ENCODE results near the gene PCDHA5.

PCDHA5 gene

GRCh38 chr5:140862441-140863295, 41.3 kb downstream of the PCDHA5 start:
- no peak for TF ChIP-seq POLR2AphosphoS5 (IDR thresholded peaks at IDR 0.05; ENCODE audit: low read depth, low read length)
- TF ChIP-seq, protein P1, sequence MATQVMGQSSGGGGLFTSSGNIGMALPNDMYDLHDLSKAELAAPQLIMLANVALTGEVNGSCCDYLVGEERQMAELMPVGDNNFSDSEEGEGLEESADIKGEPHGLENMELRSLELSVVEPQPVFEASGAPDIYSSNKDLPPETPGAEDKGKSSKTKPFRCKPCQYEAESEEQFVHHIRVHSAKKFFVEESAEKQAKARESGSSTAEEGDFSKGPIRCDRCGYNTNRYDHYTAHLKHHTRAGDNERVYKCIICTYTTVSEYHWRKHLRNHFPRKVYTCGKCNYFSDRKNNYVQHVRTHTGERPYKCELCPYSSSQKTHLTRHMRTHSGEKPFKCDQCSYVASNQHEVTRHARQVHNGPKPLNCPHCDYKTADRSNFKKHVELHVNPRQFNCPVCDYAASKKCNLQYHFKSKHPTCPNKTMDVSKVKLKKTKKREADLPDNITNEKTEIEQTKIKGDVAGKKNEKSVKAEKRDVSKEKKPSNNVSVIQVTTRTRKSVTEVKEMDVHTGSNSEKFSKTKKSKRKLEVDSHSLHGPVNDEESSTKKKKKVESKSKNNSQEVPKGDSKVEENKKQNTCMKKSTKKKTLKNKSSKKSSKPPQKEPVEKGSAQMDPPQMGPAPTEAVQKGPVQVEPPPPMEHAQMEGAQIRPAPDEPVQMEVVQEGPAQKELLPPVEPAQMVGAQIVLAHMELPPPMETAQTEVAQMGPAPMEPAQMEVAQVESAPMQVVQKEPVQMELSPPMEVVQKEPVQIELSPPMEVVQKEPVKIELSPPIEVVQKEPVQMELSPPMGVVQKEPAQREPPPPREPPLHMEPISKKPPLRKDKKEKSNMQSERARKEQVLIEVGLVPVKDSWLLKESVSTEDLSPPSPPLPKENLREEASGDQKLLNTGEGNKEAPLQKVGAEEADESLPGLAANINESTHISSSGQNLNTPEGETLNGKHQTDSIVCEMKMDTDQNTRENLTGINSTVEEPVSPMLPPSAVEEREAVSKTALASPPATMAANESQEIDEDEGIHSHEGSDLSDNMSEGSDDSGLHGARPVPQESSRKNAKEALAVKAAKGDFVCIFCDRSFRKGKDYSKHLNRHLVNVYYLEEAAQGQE (IDR thresholded peaks at IDR 0.05; ENCODE audit: insufficient read depth in 1 of 2, low read depth in 2 of 2, low read length in 2 of 2): no peak
- TF ChIP-seq SIN3A (IDR thresholded peaks at IDR 0.05; ENCODE audit: borderline replicate concordance, insufficient read depth, low read length): no peak
- no peak for TF ChIP-seq TAF1 (IDR thresholded peaks at IDR 0.05; ENCODE audit: borderline replicate concordance, insufficient read depth, low read length)
- TF ChIP-seq FOXP2 (optimal IDR thresholded peaks at IDR 0.05; ENCODE audit: borderline replicate concordance, extremely low read depth, extremely low read length, insufficient read depth): no peak

GRCh38 chr5:140868721-140869554, 47.5 kb downstream of the PCDHA5 start, which contains the start of gene PCDHA11:
PCDHA11 (plus strand) TSS chr5:140868957; CDS start chr5:140869104, 147 bp downstream.
- TF ChIP-seq FOXP2 (optimal IDR thresholded peaks at IDR 0.05; ENCODE audit: borderline replicate concordance, extremely low read depth, extremely low read length, insufficient read depth) (no peak), POLR2AphosphoS5 (IDR thresholded peaks at IDR 0.05; ENCODE audit: low read depth, low read length) (no peak), SIN3A (IDR thresholded peaks at IDR 0.05; ENCODE audit: borderline replicate concordance, insufficient read depth, low read length) (no peak), TAF1 (IDR thresholded peaks at IDR 0.05; ENCODE audit: borderline replicate concordance, insufficient read depth, low read length) (no peak)
- TF ChIP-seq, protein P1 (IDR thresholded peaks at IDR 0.05; ENCODE audit: insufficient read depth in 1 of 2, low read depth in 2 of 2, low read length in 2 of 2): no peak

GRCh38 chr5:140869555-140869886, 48.1 kb downstream of the PCDHA5 start:
- TF ChIP-seq, protein P1 (IDR thresholded peaks at IDR 0.05; ENCODE audit: insufficient read depth in 1 of 2, low read depth in 2 of 2, low read length in 2 of 2): no peak
- no peak for TF ChIP-seq FOXP2 (optimal IDR thresholded peaks at IDR 0.05; ENCODE audit: borderline replicate concordance, extremely low read depth, extremely low read length, insufficient read depth)
- no peak for TF ChIP-seq SIN3A (IDR thresholded peaks at IDR 0.05; ENCODE audit: borderline replicate concordance, insufficient read depth, low read length)
- no peak for TF ChIP-seq TAF1 (IDR thresholded peaks at IDR 0.05; ENCODE audit: borderline replicate concordance, insufficient read depth, low read length)
- TF ChIP-seq POLR2AphosphoS5 (IDR thresholded peaks at IDR 0.05; ENCODE audit: low read depth, low read length): no peak

GRCh38 chr5:140870221-140871201, 49.1 kb downstream of the PCDHA5 start:
- TF ChIP-seq SIN3A (IDR thresholded peaks at IDR 0.05; ENCODE audit: borderline replicate concordance, insufficient read depth, low read length) (no peak), FOXP2 (optimal IDR thresholded peaks at IDR 0.05; ENCODE audit: borderline replicate concordance, extremely low read depth, extremely low read length, insufficient read depth) (no peak), POLR2AphosphoS5 (IDR thresholded peaks at IDR 0.05; ENCODE audit: low read depth, low read length) (no peak), TAF1 (IDR thresholded peaks at IDR 0.05; ENCODE audit: borderline replicate concordance, insufficient read depth, low read length) (no peak)
- TF ChIP-seq, protein P1 (IDR thresholded peaks at IDR 0.05; ENCODE audit: insufficient read depth in 1 of 2, low read depth in 2 of 2, low read length in 2 of 2): 0 out of 4 replicates have a peak, but pooled peaks of 1 of the 2 experiments have one; percentile 66
